Parathyroid adenoma (tissue), 2 donors: ENCODE data around the gene CAMTA1.

Experiments
- H2AFZ ChIP-seq: fragments of 300-600 bp; sonication (generic); one replicate; pipeline ENCODE4 v1.7.0; 2017; ENCODE audit warnings: antibody characterized with exemption, mild to moderate bottlenecking
- H3K27ac ChIP-seq: fragments of 300-600 bp; sonication (generic); one replicate; pipeline ENCODE4 v1.7.0; 2017
- H3K27me3 ChIP-seq: fragments of 300-600 bp; sonication (generic); one replicate; pipeline ENCODE4 v1.7.0; 2017; ENCODE audit warnings: low read length; ENCODE audit not compliant: control insufficient read depth, insufficient read depth
- H3K36me3 ChIP-seq: fragments of 300-600 bp; sonication (generic); one replicate; pipeline ENCODE4 v1.7.0; 2017; ENCODE audit warnings: low read length; ENCODE audit not compliant: control insufficient read depth, insufficient read depth
- H3K4me1 ChIP-seq: fragments of 300-600 bp; sonication (generic); one replicate; pipeline ENCODE4 v1.7.0; 2017; ENCODE audit warnings: control low read depth
- H3K4me2 ChIP-seq: fragments of 300-600 bp; sonication (generic); one replicate; pipeline ENCODE4 v1.7.0; 2017; ENCODE audit warnings: low read length
- H3K4me3 ChIP-seq: fragments of 300-600 bp; sonication (generic); one replicate; pipeline ENCODE4 v1.7.0; 2017; ENCODE audit warnings: low read depth, low read length
- H3K79me2 ChIP-seq: fragments of 300-600 bp; sonication (generic); one replicate; pipeline ENCODE4 v1.7.0; 2017; ENCODE audit warnings: control low read depth
- H3K9ac ChIP-seq: fragments of 300-600 bp; sonication (generic); one replicate; pipeline ENCODE4 v1.7.0; 2017; ENCODE audit warnings: mild to moderate bottlenecking
- H3K9me3 ChIP-seq: fragments of 300-600 bp; sonication (generic); one replicate; pipeline ENCODE4 v1.7.0; 2017; ENCODE audit warnings: low read length; ENCODE audit not compliant: control insufficient read depth
- CTCF ChIP-seq: fragments of 300-600 bp; sonication (generic); IDR thresholded peaks from one replicate; pipeline ENCODE4 v1.7.0; 2017; ENCODE audit warnings: antibody characterized with exemption, mild to moderate bottlenecking
- donor health status: primary hyperparathyroidism.

The CAMTA1 gene

DNA sequence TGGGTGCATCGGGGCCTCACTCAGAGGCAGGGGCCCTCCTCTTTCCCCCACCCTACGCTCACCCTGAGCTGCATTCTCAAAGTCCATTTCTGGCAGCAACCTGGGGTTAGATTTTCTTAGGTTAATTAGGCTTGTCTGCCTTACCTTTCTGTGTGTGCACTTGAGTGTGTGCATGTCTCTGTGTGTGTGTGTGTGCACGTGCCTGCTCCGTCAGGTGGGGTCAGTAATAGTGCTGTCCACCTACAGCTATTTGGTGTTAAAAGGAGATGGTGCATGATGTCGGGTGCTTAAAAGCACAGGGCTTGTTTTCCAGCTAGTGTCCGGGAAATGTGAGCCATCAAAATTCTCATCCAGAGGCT, 257.9 kb downstream of the CAMTA1 start:
- H3K4me2 ChIP-seq: no peak overlapping the region
- H3K4me3 ChIP-seq: no peak overlapping the region
- H3K79me2 ChIP-seq: no peaks in the 10 kb centered on the region
- peak overlapping the region; percentile 73 for H2AFZ ChIP-seq
- no peaks in the 10 kb centered on the region for H3K36me3 ChIP-seq
- no peak overlapping the region for H3K9ac ChIP-seq
- no peaks in the 10 kb centered on the region for H3K9me3 ChIP-seq
- no peaks in the 10 kb centered on the region for H3K27me3 ChIP-seq
- TF ChIP-seq CTCF: no peak
- H3K4me1 ChIP-seq: peaks cover 28% of the 10 kb centered on the region
- H3K27ac ChIP-seq: peak overlapping the region; percentile 88

GRCh38 chr1:7043719-7044535, 258.7 kb downstream of the CAMTA1 start:
- H3K36me3 ChIP-seq: no peaks in the 10 kb centered on the region
- H3K4me1 ChIP-seq: peaks cover 28% of the 10 kb centered on the region
- no peak overlapping the region for H3K27ac ChIP-seq

GRCh38 chr1:7045897-7046296, 260.6 kb downstream of the CAMTA1 start:
- Histone ChIP-seq H3K4me3 (no peak overlapping the region), H3K79me2 (no peaks in the 10 kb centered on the region), H3K4me2 (no peak overlapping the region), H3K9me3 (no peaks in the 10 kb centered on the region), H3K27ac (no peak overlapping the region), H3K27me3 (no peaks in the 10 kb centered on the region), H3K9ac (no peak overlapping the region), H2AFZ (peak overlapping the region; percentile 38), H3K36me3 (no peaks in the 10 kb centered on the region), H3K4me1 (peaks cover 23% of the 10 kb centered on the region)
- no peak for TF ChIP-seq CTCF

More at GRCh38 chr1:7043719-7044535, 258.7 kb downstream of the CAMTA1 start:
- no peak for TF ChIP-seq CTCF
- Histone ChIP-seq H3K4me2 (no peak overlapping the region), H3K79me2 (no peaks in the 10 kb centered on the region), H3K4me3 (no peak overlapping the region), H3K27me3 (no peaks in the 10 kb centered on the region), H3K9me3 (no peaks in the 10 kb centered on the region), H3K9ac (no peak overlapping the region), H2AFZ (no peak overlapping the region)

DNA sequence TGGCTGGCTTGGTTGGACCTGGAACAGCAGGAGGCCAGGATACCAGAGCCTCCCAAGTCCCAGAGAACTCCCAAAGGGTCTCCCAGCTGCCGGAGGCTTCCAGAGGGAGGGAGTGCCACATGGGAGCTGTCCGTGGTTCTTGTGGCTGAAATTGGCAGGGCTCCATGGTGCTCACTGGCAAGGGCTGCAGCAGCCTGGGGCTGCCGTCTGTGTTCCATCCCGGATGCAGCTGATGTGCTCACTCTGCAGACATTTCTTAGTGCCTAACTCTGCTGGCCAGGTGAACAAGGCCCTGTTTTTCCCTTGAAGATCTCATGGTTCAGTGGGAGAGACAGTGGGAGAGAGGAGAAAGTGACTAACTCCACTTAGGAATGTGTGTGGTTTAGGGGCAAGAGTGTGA, 261.1 kb downstream of the CAMTA1 start:
- Histone ChIP-seq H3K9me3 (no peaks in the 10 kb centered on the region), H3K4me3 (no peak overlapping the region), H3K36me3 (no peaks in the 10 kb centered on the region), H2AFZ (peak overlapping the region; percentile 38), H3K27ac (no peak overlapping the region), H3K79me2 (no peaks in the 10 kb centered on the region), H3K27me3 (no peaks in the 10 kb centered on the region), H3K9ac (no peak overlapping the region), H3K4me2 (no peak overlapping the region), H3K4me1 (peaks cover 23% of the 10 kb centered on the region)
- TF ChIP-seq CTCF: no peak

GRCh38 chr1:7046891-7047290, 261.6 kb downstream of the CAMTA1 start:
- H3K4me3 ChIP-seq: no peak overlapping the region
- H3K79me2 ChIP-seq: no peaks in the 10 kb centered on the region
- no peak overlapping the region for H3K4me2 ChIP-seq
- H3K9me3 ChIP-seq: no peaks in the 10 kb centered on the region
- no peaks in the 10 kb centered on the region for H3K27me3 ChIP-seq
- TF ChIP-seq CTCF: no peak
- no peak overlapping the region for H3K27ac ChIP-seq
- H3K9ac ChIP-seq: no peak overlapping the region
- H3K4me1 ChIP-seq: peaks cover 17% of the 10 kb centered on the region
- no peaks in the 10 kb centered on the region for H3K36me3 ChIP-seq
- H2AFZ ChIP-seq: no peak overlapping the region
